Stimulated activated CD4-positive, alpha-beta T cell treated with anti-CD3 and anti-CD28 coated beads, TNF-alpha, amount 100 ng/mL, for 24 hours (primary cell): ENCODE data around the gene SLC7A4.
A peak's percentile ranks its signal among the peaks of the same experiment; 100 is the strongest.
"Not testable (repeated sequence)": the region's sequence is repeated elsewhere in the genome, so short reads cannot be mapped to it uniquely, and the experiment has no call there.

ENCODE experiments used
- DNase-seq, 3 experiments: peaks; one replicate each; pipeline ENCODE4 v3.0.0-alpha.2; 2020; ENCODE audit warnings: low read depth in 3 of 3

Gene SLC7A4

DNA sequence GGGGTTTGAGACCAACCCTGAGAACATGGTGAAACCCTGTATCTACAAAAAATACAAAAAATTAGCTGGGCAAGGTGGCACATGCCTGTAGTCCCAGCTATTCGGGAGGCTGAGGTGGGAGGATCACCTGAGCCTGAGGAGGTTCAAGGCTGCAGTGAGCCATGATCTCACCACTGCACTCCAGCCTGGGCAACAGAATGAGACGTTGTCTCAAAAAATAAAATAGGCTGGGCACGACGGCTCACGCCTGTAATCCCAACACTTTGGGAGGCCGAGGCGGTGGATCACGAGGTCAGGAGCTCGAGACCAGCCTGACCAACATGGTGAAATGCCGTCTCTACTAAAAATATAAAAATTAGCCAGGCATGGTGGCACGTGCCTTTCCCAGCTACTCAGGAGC, 32.1 kb upstream of the SLC7A4 start:
- not testable (repeated sequence) for DNase-seq

GRCh38 chr22:21061660-21062321, 29.4 kb upstream of the SLC7A4 start:
- not testable (repeated sequence) for DNase-seq

DNA sequence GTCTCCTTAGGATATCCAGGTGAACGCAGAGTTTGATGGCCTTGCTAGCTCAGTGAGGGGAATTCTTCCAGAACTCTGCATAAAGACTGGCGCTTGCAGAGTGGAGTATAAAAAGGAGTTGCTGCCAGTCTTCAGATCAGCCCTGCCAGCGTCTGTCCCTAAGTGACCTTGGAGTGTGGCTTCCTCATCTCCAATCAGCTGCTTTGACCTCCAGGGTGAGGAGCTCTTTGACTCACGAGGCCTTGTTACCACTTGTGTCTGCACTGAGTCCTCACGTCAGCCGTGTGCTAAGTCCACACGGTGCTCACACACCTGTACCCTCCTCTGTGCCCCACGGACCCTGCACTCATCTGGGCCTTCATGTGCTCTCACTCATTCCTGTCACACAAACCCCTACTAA, 28.0 kb upstream of the SLC7A4 start:
- DNase-seq: not testable (repeated sequence)

DNA sequence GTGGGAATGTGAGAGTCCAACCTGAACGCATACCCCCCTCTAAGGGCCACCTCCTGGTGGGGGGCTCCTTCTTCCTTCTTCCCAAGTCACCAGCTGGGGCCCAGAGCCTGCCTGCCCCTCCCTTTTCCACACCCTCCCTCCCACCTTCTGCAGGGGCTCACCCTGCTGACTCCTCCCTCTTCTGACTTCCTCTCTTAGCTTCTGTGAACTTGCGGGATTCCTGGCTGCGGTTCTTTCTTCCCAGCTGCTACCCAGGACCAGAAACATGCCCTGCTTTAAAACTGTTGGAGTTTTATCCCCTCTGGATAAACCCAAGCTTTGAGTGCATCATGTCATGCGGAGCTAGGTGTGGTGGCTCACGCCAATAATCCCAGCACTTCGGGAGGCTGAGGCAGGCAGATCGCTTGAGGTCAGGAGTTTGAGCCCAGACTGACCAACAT, 23.5 kb upstream of the SLC7A4 start:
- no peak for DNase-seq

GRCh38 chr22:21055564-21055834, 23.1 kb upstream of the SLC7A4 start:
- no peak for DNase-seq

GRCh38 chr22:21054714-21055563, 22.6 kb upstream of the SLC7A4 start:
- no peak for DNase-seq

GRCh38 chr22:21054046-21054713, 21.8 kb upstream of the SLC7A4 start:
- no peak for DNase-seq

DNA sequence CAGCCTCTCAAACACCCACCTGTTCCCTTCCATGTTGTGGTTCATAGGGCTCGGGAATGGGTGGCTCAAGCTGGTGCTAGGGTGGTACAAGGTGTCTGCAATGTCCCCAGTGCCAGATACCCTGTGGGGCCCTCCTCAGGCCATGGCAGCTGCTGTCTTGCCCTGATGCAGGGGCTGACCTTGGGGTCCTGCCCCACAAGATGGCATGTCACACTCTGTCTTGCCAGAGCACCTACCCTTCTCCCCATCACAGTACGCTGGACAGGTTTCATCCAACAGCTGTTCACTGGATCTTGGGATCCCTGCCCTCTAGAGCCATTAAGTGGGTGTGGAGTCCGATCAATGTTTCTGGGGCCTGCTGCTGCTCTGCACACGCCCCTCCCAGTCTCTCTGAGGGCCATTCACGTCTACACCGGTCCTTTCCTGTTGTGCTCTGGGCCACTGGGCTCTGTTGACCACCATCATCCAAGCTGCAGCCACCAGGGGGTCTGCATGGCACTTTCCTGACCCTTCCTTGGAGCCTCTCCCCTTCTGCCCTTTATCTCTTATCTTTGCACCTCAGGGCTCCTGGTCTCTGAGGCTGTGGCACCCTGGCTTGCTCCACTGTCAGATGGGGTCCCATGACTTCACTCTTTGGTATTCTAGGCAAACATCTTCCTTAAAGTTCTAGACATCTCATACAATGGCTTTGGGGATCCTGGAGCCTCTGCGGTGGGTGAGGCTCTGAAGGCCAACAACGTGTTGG, 20.5 kb upstream of the SLC7A4 start:
- DNase-seq: no peak

- no peak for DNase-seq
Observed at GRCh38 chr22:21051831-21052400, 19.6 kb upstream of the SLC7A4 start.

GRCh38 chr22:21051145-21051830, 18.9 kb upstream of the SLC7A4 start:
- DNase-seq: no peak

DNA sequence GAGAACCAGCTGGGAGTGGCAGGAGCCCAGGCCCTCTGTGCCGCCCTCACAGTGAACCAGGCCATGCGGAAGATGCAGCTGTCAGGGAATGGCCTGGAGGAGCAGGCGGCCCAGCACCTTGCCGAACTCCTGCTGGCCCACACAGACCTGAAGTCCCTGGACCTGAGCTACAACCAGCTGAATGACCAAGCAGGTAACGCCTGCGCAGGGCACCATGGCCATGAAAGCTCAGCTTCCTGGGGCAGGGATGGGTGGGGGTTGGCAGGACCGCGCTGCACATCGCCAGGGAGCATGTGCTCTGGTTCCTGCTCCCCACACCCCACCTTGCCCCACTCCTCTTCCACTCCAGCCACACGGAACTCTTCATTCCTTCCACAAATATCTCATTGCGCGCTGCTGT, 16.6 kb upstream of the SLC7A4 start:
- not testable (repeated sequence) for DNase-seq

DNA sequence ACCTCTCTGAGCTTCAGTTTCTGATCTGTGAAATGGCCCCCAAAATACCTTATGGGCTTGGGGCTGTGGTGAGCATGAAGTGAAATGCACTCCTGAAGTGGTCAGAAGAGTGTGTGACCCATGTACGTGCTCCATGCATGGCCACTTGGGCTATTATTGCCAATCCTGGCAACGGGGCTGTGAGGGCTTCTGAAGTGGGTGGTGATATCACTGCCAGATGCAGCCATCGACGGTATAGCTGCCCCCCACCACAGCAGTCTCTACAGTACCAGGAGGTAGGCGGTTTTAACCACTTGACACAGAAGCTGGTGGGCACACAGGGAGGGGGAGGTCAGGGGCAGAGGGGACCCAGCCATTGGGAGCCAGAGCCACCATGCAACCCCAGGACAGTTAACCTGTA, 16.1 kb upstream of the SLC7A4 start:
- not testable (repeated sequence) for DNase-seq

GRCh38 chr22:21047730-21048129, 15.4 kb upstream of the SLC7A4 start:
- DNase-seq: no peak

- no peak for DNase-seq
Observed at GRCh38 chr22:21047035-21047661, 14.8 kb upstream of the SLC7A4 start.

DNA sequence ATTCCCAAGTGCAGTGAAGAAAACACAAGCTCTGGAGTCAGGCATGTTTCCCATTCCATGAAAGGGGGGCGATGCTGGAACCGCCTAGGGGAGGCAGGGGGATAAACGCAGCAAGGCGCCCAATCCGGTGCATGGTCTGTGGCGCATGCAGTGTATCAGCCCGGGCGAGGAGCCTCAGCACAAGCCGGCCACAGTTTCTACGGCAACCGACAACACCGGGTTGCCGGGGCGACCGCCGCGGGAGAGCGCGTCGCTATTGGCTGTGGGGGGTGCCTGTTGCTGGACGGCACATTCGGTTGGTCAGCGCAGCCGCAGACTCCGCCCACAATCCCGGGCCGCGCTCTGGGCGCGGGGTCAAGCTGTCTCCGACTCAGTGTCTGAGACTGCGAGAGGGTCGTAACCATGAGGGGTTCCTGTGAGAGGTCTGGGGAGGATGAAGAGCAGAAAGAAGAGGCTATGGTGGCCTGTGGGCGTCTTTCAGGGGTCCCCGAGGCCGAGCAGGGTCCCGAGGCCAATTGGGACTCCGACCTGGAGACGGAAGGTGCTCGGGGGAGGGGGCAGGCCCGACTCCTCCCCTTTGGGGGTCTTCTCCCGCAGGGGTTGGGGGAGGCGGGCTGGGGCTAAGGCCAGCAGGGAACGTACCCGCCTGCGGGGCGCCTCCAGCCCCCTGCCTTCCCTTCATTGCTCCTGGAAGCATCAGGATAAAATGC, 13.4 kb upstream of the SLC7A4 start, which contains the start of gene LRRC74B:
LRRC74B (plus strand) TSS at position 362 of the 710 bp plus-strand sequence; CDS start at position 403, 41 bp downstream.
- peak; percentile 51 to 74 (median 53) for DNase-seq

DNA sequence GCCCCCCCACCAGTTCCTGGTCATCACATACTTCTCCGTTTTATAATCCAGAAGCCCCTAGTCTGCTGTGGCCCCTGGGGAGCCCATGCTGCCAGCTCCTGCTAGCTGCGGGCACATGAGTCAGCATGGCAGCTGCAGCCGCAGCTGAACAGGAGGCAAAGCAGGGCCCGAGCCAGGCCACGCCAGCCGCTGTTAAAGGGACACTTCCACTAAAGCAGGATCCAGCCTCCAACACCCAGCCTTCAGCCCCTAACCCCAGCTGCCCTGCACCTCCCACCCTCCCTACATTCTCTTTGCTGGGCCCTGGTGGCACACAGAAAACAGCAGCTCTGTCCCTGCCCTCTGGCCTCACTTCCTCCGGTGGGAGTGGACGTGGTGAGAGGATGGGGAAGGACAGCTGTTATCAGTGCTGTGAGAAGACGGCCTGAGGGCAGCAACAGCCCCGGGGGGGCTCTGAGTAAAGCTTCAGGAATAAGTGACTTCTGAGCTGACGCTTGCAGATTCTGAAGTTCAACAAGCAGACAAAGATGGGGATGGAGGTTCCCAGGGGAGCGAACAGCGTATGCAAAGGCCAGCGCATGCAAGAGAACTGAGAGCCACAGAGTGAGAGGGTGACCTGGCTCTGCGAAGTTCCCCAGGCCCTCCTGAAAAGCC, 12.7 kb upstream of the SLC7A4 start:
- DNase-seq: no peak

GRCh38 chr22:21043860-21044535, 11.6 kb upstream of the SLC7A4 start:
- no peak for DNase-seq

GRCh38 chr22:21042978-21043859, 10.9 kb upstream of the SLC7A4 start:
- no peak for DNase-seq
